Kidney (tissue), 14 donors: ENCODE results near the gene ANKRD17. TPM values are rescaled to one million over a fixed set of nuclear protein-coding genes. Genes with fewer than 3 reads are reported as not detected.

Experiments used
- DNase-seq, 5 donors: peaks; one replicate each; pipeline ENCODE4 v3.0.0-alpha.2; 2013 to 2020
- FAIRE-seq: peaks from 2 replicates; lab custom pipeline; 2012; peaks lifted over from hg19 to GRCh38; lab: Jason Lieb, UNC
- H3K27ac ChIP-seq, 2 donors: one replicate each; pipeline ENCODE4 v1.7.0; 2013; ENCODE audit warnings: low read depth in 2 of 2, low read length in 2 of 2, inconsistent platforms in 1 of 2
- H3K27me3 ChIP-seq: one replicate; pipeline ENCODE4 v1.7.1; 2013; ENCODE audit warnings: low read length, inconsistent platforms; ENCODE audit not compliant: control insufficient read depth, insufficient read depth
- H3K36me3 ChIP-seq, 3 donors: one replicate each; pipeline versions ENCODE4 v1.7.0 to v1.7.1; 2013; ENCODE audit warnings: low read length in 3 of 3, control low read depth in 1 of 3, inconsistent platforms in 1 of 3; ENCODE audit not compliant: insufficient read depth in 3 of 3, control insufficient read depth in 2 of 3
- H3K4me1 ChIP-seq, 3 donors: one replicate each; pipeline versions ENCODE4 v1.7.0 to v1.7.1; 2013; ENCODE audit warnings: low read length in 3 of 3, inconsistent platforms in 1 of 3, low read depth in 1 of 3; ENCODE audit not compliant: control insufficient read depth in 2 of 3, insufficient read depth in 2 of 3
- H3K4me3 ChIP-seq, 3 donors: one replicate each; pipeline versions ENCODE4 v1.7.0 to v1.8.1; 2013; ENCODE audit warnings: low read length in 3 of 3, control low read depth in 1 of 3, inconsistent platforms in 1 of 3
- H3K9ac ChIP-seq, 3 donors: one replicate each; pipeline versions ENCODE4 v1.7.0 to v1.7.1; 2013; ENCODE audit warnings: low read length in 3 of 3, control low read depth in 1 of 3, inconsistent platforms in 1 of 3
- H3K9me3 ChIP-seq, 3 donors: one replicate each; pipeline versions ENCODE4 v1.7.0 to v1.7.1; 2013; ENCODE audit warnings: low read length in 3 of 3, control low read depth in 1 of 3, inconsistent platforms in 1 of 3; ENCODE audit not compliant: control insufficient read depth in 2 of 3, insufficient read depth in 1 of 3
- CTCF ChIP-seq: IDR thresholded peaks from 3 replicates; pipeline ENCODE4 v1.5.1; 2012; ENCODE audit warnings: mild to moderate bottlenecking, moderate library complexity, borderline replicate concordance; ENCODE audit not compliant: insufficient read depth; ENCODE audit errors: extremely low read depth
- intact Hi-C: fragments of 100-400 bp; cut with DNase I; formaldehyde crosslinking; loops from one replicate; pipeline ENCODE4 v1.11.1; 2022
- polyA plus RNA-seq: library from polyadenylated mRNA; stranded (reverse); fragments of 350-450 nt; fragmentation: Illumina TruSeq; extraction: RNeasy Lipid Tissue Mini Kit (QIAGEN cat#74804); gene quantifications from one replicate; pipeline ENCODE4 v1.2.3, GENCODE V29; 2014; ENCODE audit warnings: low read depth, low replicate concordance; ENCODE audit not compliant: insufficient read depth
- total RNA-seq: library from RNA; stranded (reverse); fragmentation: NEBNext Ultra II Directional; extraction: Animal tissue kit (Norgen Biotek cat#: 25700); gene quantifications from one replicate; pipeline ENCODE4 v1.2.1, GENCODE V29; 2021
- donor health status: control.
- donor health status: control.
- donor health status: control.
- donor health status: control.
- donor health status: control.
- donor health status: DM: yes; HTN: yes; CAD: no.
- donor health status: Normal renal cell carcinoma (clear cell type).

Gene ANKRD17
- total and polyA plus RNA-seq, 2 donors from 2014 or later, result 13.3 to 67.7 TPM

- no peak overlapping the region for H3K9ac ChIP-seq
- no peak for FAIRE-seq
- TF ChIP-seq CTCF, result no peak
Observed at GRCh38 chr4:73066445-73066844, 192.2 kb downstream of the ANKRD17 start.

GRCh38 chr4:73064536-73064935 is 194.1 kb downstream of the ANKRD17 start:
- FAIRE-seq, result no peak
- Histone ChIP-seq H3K36me3 (peaks cover 7 to 15% (median 11%) of the 10 kb centered on the region in 3 donors), H3K9me3 (no peaks in the 10 kb centered on the region), H3K9ac (no peak overlapping the region), H3K27ac (no peak overlapping the region), H3K27me3 (no peaks in the 10 kb centered on the region), H3K4me1 (peaks cover 0 to 8% (median 7%) of the 10 kb centered on the region in 3 donors), H3K4me3 (no peak overlapping the region)
- no peak for DNase-seq
- TF ChIP-seq CTCF, result no peak
- intact Hi-C loops, result no loop called here

More at GRCh38 chr4:73066445-73066844, 192.2 kb downstream of the ANKRD17 start:
- intact Hi-C loops, result no loop called here
- H3K27ac ChIP-seq, result no peak overlapping the region
- no peaks in the 10 kb centered on the region for H3K9me3 ChIP-seq
- peaks cover 0 to 8% (median 7%) of the 10 kb centered on the region in 3 donors for H3K4me1 ChIP-seq
- peaks cover 2 to 3% (median 2%) of the 10 kb centered on the region in 3 donors for H3K36me3 ChIP-seq
- DNase-seq, result no peak
- H3K4me3 ChIP-seq, result no peak overlapping the region
- no peaks in the 10 kb centered on the region for H3K27me3 ChIP-seq

GRCh38 chr4:73055241-73055897 is 203.2 kb downstream of the ANKRD17 start:
- no peak for TF ChIP-seq CTCF
- no peak for FAIRE-seq
- H3K36me3 ChIP-seq, result peaks cover 10 to 44% (median 23%) of the 10 kb centered on the region in 3 donors
- no peak overlapping the region for H3K27ac ChIP-seq
- no peak overlapping the region for H3K4me3 ChIP-seq
- intact Hi-C loops, result no loop called here
- H3K9me3 ChIP-seq, result no peaks in the 10 kb centered on the region
- DNase-seq, result no peak
- no peaks in the 10 kb centered on the region for H3K27me3 ChIP-seq
- H3K9ac ChIP-seq, result no peak overlapping the region
- no peaks in the 10 kb centered on the region for H3K4me1 ChIP-seq
